ENCODE measurements around the gene EXOC6B. TPM values are rescaled to one million over a fixed set of nuclear protein-coding genes. Genes with fewer than 3 reads are reported as not detected.
A peak's percentile ranks its signal among the peaks of the same experiment; 100 is the strongest.

EXOC6B gene
- total and polyA plus RNA-seq, 11 donors = 18.4 to 192 (median 143) TPM

DNA sequence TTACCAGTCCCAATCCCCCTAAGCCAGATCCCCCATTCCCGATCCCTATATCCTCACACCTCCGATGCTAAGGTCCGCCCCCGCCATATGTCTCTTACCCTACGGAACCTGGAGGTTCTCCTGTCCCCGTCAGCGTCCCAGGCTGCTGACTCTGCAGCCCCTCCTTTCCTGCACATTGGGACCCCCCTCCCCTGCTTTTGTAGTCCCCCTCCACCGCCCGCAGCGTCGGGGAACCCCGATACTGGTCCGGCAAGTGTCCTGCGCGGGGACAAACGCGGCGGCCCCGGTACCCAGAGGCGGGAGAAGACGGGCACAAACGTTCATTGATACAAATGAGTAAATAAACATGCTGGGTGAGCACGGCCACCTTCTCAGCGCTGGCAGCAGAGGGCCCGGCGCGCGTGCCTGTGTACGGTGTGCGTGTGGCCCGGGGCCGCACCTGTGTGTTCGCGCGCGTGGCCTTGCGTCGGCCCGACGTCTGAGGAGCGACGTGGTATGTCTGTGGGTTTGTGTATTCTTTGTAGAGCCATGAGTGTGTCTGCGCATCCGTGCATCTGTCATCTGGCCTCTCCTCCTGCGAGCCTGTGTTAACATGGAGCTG is 676.2 kb downstream of the EXOC6B start:
- no peak overlapping the region for H3K27ac ChIP-seq
- ATAC-seq (peak in 3 of 4 donors; percentile 7 to 21 (median 15)), DNase-seq (peak in 3 of 5 donors; percentile 7 to 67 (median 20))
- no peaks in the 10 kb centered on the region for H3K36me3 ChIP-seq
- WGBS, 4 donors = 1 to 3% (median 2%) methylated on average over 31 to 45 of the region's 45 CpGs
- H3K9me3 ChIP-seq = no peaks in the 10 kb centered on the region
- intact Hi-C loops (cut with DNase I) = loop anchor here (1.0 to 10.0 kb wide), 19 partner anchors 224 to 605 kb away; no protein-coding TSS in a partner anchor
- H3K4me3 ChIP-seq = peak overlapping the region; percentile 26 to 65 (median 53)
- H3K27me3 ChIP-seq = peaks cover 15 to 77% (median 46%) of the 10 kb centered on the region in 9 donors
- H3K4me1 ChIP-seq = peaks cover 7 to 55% (median 48%) of the 10 kb centered on the region in 12 donors
- no peak for TF ChIP-seq POLR2A (IDR thresholded peaks at IDR 0.05)
- TF ChIP-seq, protein P1, sequence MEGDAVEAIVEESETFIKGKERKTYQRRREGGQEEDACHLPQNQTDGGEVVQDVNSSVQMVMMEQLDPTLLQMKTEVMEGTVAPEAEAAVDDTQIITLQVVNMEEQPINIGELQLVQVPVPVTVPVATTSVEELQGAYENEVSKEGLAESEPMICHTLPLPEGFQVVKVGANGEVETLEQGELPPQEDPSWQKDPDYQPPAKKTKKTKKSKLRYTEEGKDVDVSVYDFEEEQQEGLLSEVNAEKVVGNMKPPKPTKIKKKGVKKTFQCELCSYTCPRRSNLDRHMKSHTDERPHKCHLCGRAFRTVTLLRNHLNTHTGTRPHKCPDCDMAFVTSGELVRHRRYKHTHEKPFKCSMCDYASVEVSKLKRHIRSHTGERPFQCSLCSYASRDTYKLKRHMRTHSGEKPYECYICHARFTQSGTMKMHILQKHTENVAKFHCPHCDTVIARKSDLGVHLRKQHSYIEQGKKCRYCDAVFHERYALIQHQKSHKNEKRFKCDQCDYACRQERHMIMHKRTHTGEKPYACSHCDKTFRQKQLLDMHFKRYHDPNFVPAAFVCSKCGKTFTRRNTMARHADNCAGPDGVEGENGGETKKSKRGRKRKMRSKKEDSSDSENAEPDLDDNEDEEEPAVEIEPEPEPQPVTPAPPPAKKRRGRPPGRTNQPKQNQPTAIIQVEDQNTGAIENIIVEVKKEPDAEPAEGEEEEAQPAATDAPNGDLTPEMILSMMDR (IDR thresholded peaks at IDR 0.05) = no peak

DNA sequence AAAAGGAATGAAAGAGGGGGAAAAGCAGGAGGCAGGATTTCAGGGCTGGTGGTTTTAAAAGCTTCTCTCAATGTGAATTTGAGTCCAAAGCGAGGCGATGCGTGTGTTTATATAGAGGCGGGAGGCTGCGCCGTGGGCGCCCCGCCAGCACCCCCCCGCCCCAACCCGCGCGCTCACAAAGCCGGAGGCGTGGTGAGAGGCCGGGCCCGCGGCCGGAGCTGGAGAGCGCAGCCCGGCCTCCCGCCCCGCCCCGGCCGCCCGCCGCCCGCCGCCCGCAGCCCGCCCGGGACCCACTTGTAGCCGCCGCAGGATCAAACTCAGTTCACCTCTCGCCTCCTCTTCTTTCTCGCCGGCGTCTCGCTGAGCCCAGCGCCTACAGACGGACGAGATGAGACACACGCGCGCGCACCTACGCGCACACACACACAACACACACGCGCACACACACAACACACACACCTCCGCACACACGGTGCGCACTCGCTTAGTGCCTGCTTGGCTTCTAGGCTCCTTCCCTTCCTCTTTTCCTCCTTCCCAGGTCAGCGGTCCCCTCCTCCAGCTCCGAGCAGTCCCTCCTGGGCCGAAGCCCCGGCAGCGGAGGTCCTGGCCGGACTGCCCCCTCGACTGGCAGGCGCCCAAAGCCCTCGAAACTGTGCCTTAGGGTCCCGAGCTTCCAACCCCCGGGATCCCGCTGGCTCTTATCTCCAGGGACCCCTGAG is 676.8 kb downstream of the EXOC6B start:
- 0 to 1% (median 1%) methylated on average over 32 to 65 of the region's 65 CpGs for WGBS, 4 donors
- no peak overlapping the region for H3K27ac ChIP-seq
- TF ChIP-seq, protein P1 (IDR thresholded peaks at IDR 0.05) = no peak
- no peak for TF ChIP-seq POLR2A (IDR thresholded peaks at IDR 0.05)
- DNase-seq (peak in 3 of 5 donors; percentile 32 to 71 (median 56)), ATAC-seq (peak in 3 of 4 donors; percentile 6 to 32 (median 21))
- intact Hi-C loops (cut with DNase I) = loop anchor here in 9 of 10 donors (2.0 to 10.0 kb wide), 8 partner anchors 344 to 602 kb away; no protein-coding TSS in a partner anchor
- H3K4me3 ChIP-seq = peak overlapping the region; percentile 26 to 65 (median 53)
- no peaks in the 10 kb centered on the region for H3K36me3 ChIP-seq
- peaks cover 15 to 71% (median 46%) of the 10 kb centered on the region in 9 donors for H3K27me3 ChIP-seq
- H3K9me3 ChIP-seq = no peaks in the 10 kb centered on the region
- H3K4me1 ChIP-seq = peaks cover 7 to 62% (median 54%) of the 10 kb centered on the region in 12 donors

DNA sequence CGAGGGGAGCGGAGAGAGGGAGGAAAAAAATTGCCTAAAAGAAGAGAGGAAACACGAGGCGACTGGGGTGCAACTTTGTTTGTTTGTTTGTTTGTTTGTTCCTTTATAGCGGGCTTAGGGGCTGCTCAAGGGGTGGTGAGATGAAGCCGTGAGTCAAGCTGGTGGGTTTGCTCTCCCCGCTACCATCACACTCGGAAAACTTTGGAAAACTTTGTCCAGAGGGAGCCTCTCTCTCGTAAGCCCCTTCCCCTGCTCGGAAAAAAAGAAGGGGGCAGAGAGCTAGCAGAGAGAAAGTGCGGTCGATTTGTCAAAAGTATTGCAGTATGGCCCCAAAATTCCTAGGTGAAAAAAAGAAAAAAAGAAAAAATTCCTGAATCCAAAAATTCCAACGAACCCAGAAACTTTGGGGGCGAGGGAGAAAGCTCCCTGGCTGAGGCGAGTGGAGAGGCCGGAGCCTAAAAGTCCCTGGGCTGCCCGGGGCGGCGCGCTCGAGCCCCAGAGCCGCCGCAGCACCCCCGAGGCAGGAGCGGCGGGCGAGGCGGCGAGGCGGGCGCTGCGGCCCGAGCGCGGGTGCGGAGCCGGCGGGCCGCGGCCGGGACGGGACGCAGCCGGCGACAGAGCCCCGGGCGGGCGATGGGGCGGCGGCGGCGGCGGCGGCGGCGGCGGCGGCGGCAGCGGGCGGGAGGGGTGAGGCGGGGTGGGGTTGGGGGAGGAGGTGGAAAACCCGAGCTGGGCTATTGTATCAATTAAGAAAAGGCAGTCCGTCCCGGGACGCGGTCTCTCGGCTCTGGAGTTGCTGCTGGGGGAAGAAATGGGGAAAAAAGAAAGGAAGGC is 677.6 kb downstream of the EXOC6B start:
- intact Hi-C loops (cut with DNase I) = loop anchor here in 9 of 10 donors (2.0 to 10.0 kb wide), 8 partner anchors 343 to 601 kb away; no protein-coding TSS in a partner anchor
- no peak for TF ChIP-seq POLR2A (IDR thresholded peaks at IDR 0.05)
- 1 to 3% (median 2%) methylated on average over 53 to 68 of the region's 68 CpGs for WGBS, 4 donors
- no peaks in the 10 kb centered on the region for H3K36me3 ChIP-seq
- no peak overlapping the region for H3K27ac ChIP-seq
- H3K4me3 ChIP-seq = peak overlapping the region; percentile 22 to 65 (median 53)
- DNase-seq = peak in 1 of 5 donors; percentile 16
- no peak for ATAC-seq
- H3K9me3 ChIP-seq = no peaks in the 10 kb centered on the region
- peaks cover 15 to 74% (median 46%) of the 10 kb centered on the region in 9 donors for H3K27me3 ChIP-seq
- H3K4me1 ChIP-seq = peaks cover 7 to 70% (median 61%) of the 10 kb centered on the region in 12 donors

DNA sequence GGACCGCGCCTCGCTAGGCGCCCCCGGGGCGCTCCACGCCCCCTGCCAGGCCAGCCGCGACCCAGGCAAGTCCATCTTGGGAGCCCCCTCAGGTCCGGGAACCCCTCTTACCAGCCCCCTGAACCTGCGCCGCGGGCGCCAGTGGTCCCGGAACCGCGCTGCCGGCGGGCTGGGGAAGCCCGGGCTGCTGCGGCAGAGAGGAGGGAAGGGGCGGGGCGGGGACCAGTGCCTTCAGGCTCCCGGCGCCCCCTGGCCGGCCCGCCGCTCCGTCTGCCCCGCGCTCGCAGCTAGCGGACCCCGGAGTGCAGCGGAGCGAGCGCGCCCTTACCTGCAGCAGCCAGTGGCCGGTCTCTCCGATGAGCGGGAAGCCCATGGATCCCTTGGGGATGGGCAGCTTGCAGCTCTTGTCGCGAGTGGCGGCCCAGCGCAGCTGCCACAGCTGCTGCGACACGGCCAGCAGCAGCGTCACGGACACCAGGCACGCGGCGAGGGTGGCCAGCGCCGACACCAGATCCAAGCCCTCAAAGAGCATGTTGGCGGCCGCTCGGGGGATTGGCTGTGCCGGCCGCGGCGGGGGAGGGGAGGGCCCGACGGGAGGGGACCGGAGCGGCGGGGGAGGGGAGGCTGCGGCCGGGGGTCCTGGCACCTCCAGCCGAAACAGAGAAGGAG is 678.4 kb downstream of the EXOC6B start, which contains the start of gene CYP26B1:
Gene CYP26B1 (minus strand): TSS at position 560 of the 669 bp plus-strand sequence. CDS start 28 bp downstream, at position 532.
- WGBS, 4 donors = 1 to 2% (median 1%) methylated on average over 24 to 69 of the region's 69 CpGs
- Histone ChIP-seq H3K4me1 (peaks cover 7 to 78% (median 67%) of the 10 kb centered on the region in 12 donors), H3K27ac (no peak within 1 kb of the TSS), H3K4me3 (peak within 1 kb of the TSS; percentile 22 to 65 (median 53)), H3K27me3 (peaks cover 15 to 82% (median 46%) of the 10 kb centered on the region in 9 donors), H3K36me3 (no peaks in the 10 kb centered on the region), H3K9me3 (no peaks in the 10 kb centered on the region)
- TF ChIP-seq, protein P1 (IDR thresholded peaks at IDR 0.05) = no peak
- no peak for TF ChIP-seq POLR2A (IDR thresholded peaks at IDR 0.05)
- peak; percentile 17 to 70 (median 35) for DNase-seq
- intact Hi-C loops (cut with DNase I) = loop anchor here in 8 of 10 donors (5.0 to 10.0 kb wide), 6 partner anchors 345 to 600 kb away; no protein-coding TSS in a partner anchor
- no peak for ATAC-seq

Measured in heart left ventricle (tissue), 16 donors.